T-helper 1 cell (primary cell): ENCODE data around the gene SEC31A.
"Not testable (repeated sequence)": the region's sequence is repeated elsewhere in the genome, so short reads cannot be mapped to it uniquely, and the experiment has no call there.

ENCODE experiments used
- DNase-seq, 5 donors: peaks; one replicate each; pipeline ENCODE4 v3.0.0-alpha.2; 2012 to 2020
- total RNA-seq, 4 donors: gene quantifications; one replicate each; lab custom pipeline; 2026; lab: John Stamatoyannopoulos, UW

Gene SEC31A, protein sequence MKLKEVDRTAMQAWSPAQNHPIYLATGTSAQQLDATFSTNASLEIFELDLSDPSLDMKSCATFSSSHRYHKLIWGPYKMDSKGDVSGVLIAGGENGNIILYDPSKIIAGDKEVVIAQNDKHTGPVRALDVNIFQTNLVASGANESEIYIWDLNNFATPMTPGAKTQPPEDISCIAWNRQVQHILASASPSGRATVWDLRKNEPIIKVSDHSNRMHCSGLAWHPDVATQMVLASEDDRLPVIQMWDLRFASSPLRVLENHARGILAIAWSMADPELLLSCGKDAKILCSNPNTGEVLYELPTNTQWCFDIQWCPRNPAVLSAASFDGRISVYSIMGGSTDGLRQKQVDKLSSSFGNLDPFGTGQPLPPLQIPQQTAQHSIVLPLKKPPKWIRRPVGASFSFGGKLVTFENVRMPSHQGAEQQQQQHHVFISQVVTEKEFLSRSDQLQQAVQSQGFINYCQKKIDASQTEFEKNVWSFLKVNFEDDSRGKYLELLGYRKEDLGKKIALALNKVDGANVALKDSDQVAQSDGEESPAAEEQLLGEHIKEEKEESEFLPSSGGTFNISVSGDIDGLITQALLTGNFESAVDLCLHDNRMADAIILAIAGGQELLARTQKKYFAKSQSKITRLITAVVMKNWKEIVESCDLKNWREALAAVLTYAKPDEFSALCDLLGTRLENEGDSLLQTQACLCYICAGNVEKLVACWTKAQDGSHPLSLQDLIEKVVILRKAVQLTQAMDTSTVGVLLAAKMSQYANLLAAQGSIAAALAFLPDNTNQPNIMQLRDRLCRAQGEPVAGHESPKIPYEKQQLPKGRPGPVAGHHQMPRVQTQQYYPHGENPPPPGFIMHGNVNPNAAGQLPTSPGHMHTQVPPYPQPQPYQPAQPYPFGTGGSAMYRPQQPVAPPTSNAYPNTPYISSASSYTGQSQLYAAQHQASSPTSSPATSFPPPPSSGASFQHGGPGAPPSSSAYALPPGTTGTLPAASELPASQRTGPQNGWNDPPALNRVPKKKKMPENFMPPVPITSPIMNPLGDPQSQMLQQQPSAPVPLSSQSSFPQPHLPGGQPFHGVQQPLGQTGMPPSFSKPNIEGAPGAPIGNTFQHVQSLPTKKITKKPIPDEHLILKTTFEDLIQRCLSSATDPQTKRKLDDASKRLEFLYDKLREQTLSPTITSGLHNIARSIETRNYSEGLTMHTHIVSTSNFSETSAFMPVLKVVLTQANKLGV
- 126 to 176 (median 152) reads per million in 4 donors for total RNA-seq

GRCh38 chr4:82890901-82891706 lies at the start of gene SEC31A:
SEC31A (minus strand) TSS chr4:82891153; CDS start chr4:82881936, 9,217 bp downstream.
- DNase-seq: peak; percentile 95 to 99 (median 96)

- no peak for DNase-seq
Measured at GRCh38 chr4:82939414-82939813, 48.5 kb upstream of the SEC31A start.

DNA sequence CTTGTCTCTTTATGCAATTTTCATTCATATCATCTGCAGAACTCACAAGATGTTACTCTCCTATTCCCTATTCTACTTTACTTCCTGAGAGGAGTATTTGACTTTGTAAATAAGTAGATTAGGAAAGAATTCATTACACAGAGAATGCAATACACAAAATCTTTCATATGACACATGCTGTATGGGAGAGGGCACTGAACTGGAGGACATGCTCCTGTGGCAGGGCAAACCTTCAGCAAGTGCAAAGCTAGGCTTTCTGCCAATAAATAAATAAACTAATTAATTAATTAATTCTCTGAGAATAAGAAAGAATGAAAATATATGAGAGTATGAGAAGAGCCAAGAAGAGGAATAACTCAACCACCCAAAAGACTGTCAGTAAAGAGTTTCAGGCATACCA lies 43.5 kb upstream of the SEC31A start:
- no peak for DNase-seq

DNA sequence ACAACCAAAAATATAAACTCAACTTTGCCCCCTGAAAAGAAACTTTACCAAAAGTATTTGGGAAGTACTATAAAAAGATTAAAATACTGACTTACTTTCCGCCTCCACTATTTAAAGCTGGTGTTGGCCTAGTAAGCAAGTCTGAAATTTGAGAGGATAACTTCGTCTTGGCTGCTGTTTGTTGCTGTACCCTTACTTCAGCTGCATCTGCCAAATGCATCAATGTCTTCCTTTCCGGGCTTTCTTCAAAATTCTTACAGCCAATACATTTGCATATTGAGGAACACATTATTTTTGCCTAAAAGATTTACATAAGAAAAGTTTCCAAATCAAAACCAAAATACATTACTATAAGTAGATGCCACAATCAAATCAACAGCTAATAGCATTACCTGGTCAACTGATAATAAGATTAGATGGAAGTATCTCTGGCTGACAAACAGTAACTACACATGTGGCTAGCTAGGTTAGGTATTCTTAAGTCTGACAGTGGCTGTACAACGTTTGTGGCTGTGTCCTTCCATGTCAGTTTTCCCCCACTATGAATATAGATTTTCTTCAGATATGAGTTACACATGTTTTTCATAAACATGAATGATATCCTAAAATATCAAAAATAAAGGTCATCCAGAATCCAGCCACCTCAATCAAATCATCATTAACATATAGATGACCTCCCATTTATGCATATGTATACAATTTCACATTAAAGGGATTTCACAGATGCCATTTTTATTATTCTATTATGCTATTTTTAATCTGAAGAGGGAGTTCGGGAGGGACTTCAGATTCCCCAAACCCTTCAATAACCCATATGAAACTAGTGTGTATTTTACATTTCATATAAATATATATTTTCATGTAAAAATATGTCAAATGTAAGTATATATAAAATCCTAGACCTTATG lies 40.1 kb upstream of the SEC31A start:
- no peak for DNase-seq

DNA sequence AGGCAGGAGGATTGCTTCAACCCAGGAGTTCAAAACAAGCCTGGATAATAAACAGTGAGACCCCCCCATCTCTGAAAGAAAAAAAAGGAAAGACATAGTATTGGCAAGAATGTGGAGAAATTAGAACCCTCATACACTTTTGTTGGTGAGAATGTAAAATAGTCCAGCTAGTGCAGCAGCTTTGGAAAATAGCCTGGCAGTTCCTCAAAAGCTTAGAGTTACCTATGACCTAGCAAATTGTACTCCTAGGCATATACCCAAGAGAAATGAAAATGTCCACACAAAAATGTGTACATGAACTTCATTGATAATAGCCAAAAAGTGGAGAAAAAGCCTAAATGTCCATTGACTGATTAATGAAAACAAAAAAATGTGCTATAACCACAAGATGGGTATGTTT lies 30.8 kb upstream of the SEC31A start:
- DNase-seq: no peak

GRCh38 chr4:82919386-82919785 lies 28.4 kb upstream of the SEC31A start:
- no peak for DNase-seq

- no peak for DNase-seq
Measured at GRCh38 chr4:82918091-82918490, 27.1 kb upstream of the SEC31A start.

DNA sequence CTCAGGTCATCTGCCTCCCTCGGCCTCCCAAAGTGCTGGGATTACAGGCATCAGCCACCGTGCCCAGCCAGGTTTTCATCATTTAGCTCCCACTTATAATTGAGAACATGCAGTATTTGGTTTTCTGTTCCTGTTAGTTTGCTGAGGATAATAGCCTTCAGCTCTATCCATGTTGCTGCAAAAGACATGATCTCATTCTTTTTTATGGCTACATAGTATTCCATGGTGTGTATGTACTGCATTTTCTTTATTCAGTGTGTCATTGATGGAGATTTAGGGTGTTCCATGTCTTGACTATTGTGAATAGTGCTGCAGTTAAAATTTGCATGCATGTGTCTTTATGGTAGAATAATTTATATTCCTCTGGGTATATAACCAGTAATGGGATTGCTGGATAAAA lies 23.0 kb upstream of the SEC31A start:
- DNase-seq: not testable (repeated sequence)

GRCh38 chr4:82913305-82913704 lies 22.4 kb upstream of the SEC31A start:
- no peak for DNase-seq

- DNase-seq: no peak
Measured at GRCh38 chr4:82909326-82909725, 18.4 kb upstream of the SEC31A start.

DNA sequence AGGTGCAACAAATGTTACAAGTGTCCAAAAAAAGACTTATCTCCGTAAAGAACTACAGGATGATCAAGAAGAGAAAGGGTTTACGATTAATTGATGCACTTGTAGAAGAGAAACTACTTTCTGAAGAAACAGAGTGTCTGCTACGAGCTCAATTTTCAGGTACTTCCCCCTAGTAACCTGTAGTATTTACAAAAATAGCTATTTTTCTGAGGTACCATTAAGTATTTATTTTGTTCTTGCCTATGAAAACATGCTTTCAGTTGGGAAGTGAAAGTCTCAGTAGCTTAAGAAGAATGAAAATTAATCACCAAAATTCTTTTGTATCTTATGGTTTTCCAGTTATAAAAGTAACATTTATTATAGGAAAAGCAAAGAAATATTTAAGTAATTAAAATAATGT lies 15.5 kb upstream of the SEC31A start:
- no peak for DNase-seq

DNA sequence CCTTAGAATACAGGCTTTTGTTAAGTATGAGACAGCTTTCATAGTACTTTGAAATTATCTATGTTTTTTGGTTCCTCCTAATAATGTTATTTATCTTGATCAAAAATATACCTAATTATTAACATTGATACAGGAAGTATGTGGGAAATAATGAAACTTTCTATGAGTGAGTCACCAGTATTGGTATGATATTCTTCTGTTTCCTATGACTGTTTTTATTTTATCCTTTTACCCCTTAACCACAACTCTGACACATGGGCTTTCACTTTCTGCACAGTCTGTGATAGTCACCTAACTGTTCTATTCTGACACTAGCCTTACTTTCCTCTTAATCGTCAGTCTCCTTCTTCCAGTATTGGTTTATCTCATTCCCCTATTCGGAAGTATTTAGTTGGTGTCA lies 14.3 kb upstream of the SEC31A start:
- peak in 1 of 5 donors; percentile 79 for DNase-seq

GRCh38 chr4:82903737-82904136 lies 12.8 kb upstream of the SEC31A start:
- DNase-seq: peak in 1 of 5 donors; percentile 33

- DNase-seq: no peak
Measured at GRCh38 chr4:82901183-82901718, 10.3 kb upstream of the SEC31A start.

- peak; percentile 96 to 99 (median 97) for DNase-seq
Measured at GRCh38 chr4:82900411-82901182, 9.6 kb upstream of the SEC31A start, which contains the start of gene THAP9. THAP9 (plus strand) TSS chr4:82900735; CDS start chr4:82900803, 68 bp downstream.

DNA sequence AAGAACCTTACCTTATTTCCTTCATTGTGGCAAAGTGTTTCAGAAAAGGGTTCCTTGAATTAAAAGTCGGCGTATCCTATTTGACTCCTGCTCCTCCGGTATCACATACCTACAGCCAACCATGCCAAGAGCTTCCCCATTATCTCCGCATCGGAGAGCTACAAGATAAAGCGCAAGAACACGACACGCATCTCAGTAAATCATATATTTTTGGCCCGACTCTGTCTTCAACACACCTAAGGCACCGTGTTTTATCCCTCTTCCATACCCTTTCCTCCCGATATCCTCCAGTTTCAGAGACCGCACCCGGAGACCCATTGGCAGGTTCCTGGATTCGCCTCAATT lies 9.1 kb upstream of the SEC31A start:
- peak in 1 of 5 donors; percentile 4 for DNase-seq

- DNase-seq: no peak
Measured at GRCh38 chr4:82899374-82900065, 8.6 kb upstream of the SEC31A start.

GRCh38 chr4:82898322-82899243 lies 7.6 kb upstream of the SEC31A start:
- peak in 1 of 5 donors; percentile 19 for DNase-seq
